Measurements from ENCODE around the gene BTLA.

- TF ChIP-seq, protein P1, sequence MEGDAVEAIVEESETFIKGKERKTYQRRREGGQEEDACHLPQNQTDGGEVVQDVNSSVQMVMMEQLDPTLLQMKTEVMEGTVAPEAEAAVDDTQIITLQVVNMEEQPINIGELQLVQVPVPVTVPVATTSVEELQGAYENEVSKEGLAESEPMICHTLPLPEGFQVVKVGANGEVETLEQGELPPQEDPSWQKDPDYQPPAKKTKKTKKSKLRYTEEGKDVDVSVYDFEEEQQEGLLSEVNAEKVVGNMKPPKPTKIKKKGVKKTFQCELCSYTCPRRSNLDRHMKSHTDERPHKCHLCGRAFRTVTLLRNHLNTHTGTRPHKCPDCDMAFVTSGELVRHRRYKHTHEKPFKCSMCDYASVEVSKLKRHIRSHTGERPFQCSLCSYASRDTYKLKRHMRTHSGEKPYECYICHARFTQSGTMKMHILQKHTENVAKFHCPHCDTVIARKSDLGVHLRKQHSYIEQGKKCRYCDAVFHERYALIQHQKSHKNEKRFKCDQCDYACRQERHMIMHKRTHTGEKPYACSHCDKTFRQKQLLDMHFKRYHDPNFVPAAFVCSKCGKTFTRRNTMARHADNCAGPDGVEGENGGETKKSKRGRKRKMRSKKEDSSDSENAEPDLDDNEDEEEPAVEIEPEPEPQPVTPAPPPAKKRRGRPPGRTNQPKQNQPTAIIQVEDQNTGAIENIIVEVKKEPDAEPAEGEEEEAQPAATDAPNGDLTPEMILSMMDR (IDR thresholded peaks at IDR 0.05; ENCODE audit: low read length) = no peak
- no peak for TF ChIP-seq EZH2 (optimal IDR thresholded peaks at IDR 0.05; ENCODE audit: low read depth, low read length)
Observed at GRCh38 chr3:112514527-112515128, 15.4 kb upstream of the BTLA start.
